OCI-LY1 (cell line): ENCODE results near the gene PTGES.

Source experiments
- EZH2 ChIP-seq: fragments of 200-600 bp; sonication (generic), shearing (Covaris generic); IDR thresholded peaks from 2 replicates; pipeline ENCODE4 v1.8.0; 2017; ENCODE audit warnings: borderline replicate concordance, mixed run types, mild to moderate bottlenecking, antibody characterized with exemption, low read length, moderate library complexity, mixed read lengths
- TF ChIP-seq, protein P1 (sequence below): fragments of 200-600 bp; sonication (generic), shearing (Covaris generic); IDR thresholded peaks from 2 replicates; pipeline ENCODE4 v1.5.1; 2017; ENCODE audit warnings: mild to moderate bottlenecking, antibody characterized with exemption, low read length, moderate library complexity, mixed read lengths

DNA sequence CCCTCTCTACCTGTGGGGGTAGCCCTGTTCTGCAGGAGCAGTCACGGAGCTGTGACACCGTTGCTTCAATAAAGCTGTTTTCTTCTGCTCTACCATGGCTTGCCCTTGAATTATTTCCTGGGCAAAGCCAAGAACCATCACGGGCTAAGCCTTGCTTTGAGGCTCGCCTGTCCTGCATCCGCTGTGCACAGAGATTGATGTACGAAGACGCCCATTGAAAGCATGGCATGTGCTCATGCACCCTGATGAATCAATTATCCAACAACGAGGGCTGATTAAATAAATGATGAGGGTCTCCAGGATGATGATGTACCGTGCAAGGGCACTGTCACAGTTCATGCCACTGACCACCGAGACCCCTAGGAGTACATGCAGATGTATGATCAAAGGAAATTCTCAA lies 20.7 kb downstream of the PTGES start:
- TF ChIP-seq EZH2, result no peak
- TF ChIP-seq, protein P1, sequence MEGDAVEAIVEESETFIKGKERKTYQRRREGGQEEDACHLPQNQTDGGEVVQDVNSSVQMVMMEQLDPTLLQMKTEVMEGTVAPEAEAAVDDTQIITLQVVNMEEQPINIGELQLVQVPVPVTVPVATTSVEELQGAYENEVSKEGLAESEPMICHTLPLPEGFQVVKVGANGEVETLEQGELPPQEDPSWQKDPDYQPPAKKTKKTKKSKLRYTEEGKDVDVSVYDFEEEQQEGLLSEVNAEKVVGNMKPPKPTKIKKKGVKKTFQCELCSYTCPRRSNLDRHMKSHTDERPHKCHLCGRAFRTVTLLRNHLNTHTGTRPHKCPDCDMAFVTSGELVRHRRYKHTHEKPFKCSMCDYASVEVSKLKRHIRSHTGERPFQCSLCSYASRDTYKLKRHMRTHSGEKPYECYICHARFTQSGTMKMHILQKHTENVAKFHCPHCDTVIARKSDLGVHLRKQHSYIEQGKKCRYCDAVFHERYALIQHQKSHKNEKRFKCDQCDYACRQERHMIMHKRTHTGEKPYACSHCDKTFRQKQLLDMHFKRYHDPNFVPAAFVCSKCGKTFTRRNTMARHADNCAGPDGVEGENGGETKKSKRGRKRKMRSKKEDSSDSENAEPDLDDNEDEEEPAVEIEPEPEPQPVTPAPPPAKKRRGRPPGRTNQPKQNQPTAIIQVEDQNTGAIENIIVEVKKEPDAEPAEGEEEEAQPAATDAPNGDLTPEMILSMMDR, result no peak
